HepG2 (cell line): Measurements from ENCODE around the gene ATP6V1G2.
"Not testable (repeated sequence)": the region's sequence is repeated elsewhere in the genome, so short reads cannot be mapped to it uniquely, and the experiment has no call there.

Experiments
- CREB3 ChIP-seq: sonication (generic); formaldehyde crosslinking; IDR thresholded peaks from 2 replicates; pipeline ENCODE4 v1.5.0; 2020; ENCODE audit warnings: missing genetic modification reagents
- CTCF ChIP-seq: sonication (generic); formaldehyde crosslinking; IDR thresholded peaks from 2 replicates; pipeline ENCODE4 v1.5.0; 2020; ENCODE audit warnings: mild to moderate bottlenecking, missing genetic modification reagents, moderate library complexity
- ETS1 ChIP-seq: sonication (generic); formaldehyde crosslinking; IDR thresholded peaks from 2 replicates; pipeline ENCODE4 v1.4.0; 2020; ENCODE audit warnings: missing genetic modification reagents
- MLXIP ChIP-seq: sonication (generic); formaldehyde crosslinking; IDR thresholded peaks from 2 replicates; pipeline ENCODE4 v1.9.0; 2021; ENCODE audit warnings: missing genetic modification reagents, borderline replicate concordance
- NFYC ChIP-seq: IDR thresholded peaks from 2 replicates; pipeline ENCODE4 v1.6.1; 2016; ENCODE audit warnings: missing genetic modification reagents, missing compliant biosample characterization
- NR2C2 ChIP-seq: sonication (generic); formaldehyde crosslinking; IDR thresholded peaks from 2 replicates; pipeline ENCODE4 v1.4.0; 2020; ENCODE audit warnings: missing genetic modification reagents, mild to moderate bottlenecking, moderate library complexity, borderline replicate concordance
- POLR2A ChIP-seq, 2 experiments: IDR thresholded peaks; 2 replicates each; pipeline ENCODE4 v1.6.1; 2011; ENCODE audit warnings: low read depth in 2 of 2, low read length in 2 of 2, mild to moderate bottlenecking in 1 of 2, moderate library complexity in 1 of 2; ENCODE audit not compliant: insufficient read depth in 1 of 2
- SIN3A ChIP-seq: IDR thresholded peaks from 2 replicates; pipeline ENCODE4 v1.6.1; 2011; ENCODE audit warnings: low read depth, mild to moderate bottlenecking, control low read depth, low read length, borderline replicate concordance
- SMC3 ChIP-seq: IDR thresholded peaks from 2 replicates; pipeline ENCODE4 v1.6.1; 2011; ENCODE audit warnings: low read length, improper control_type of control experiment
- SRSF9 ChIP-seq: fragments of 200-400 bp; formaldehyde crosslinking; IDR thresholded peaks from 2 replicates; pipeline ENCODE4 v1.6.1; 2018; ENCODE audit warnings: borderline replicate concordance, mild to moderate bottlenecking, low read depth, low read length; ENCODE audit not compliant: insufficient read depth, poor library complexity, severe bottlenecking
- ZBTB33 ChIP-seq: sonication (generic); formaldehyde crosslinking; IDR thresholded peaks from 2 replicates; pipeline ENCODE4 v1.4.0; 2020; ENCODE audit warnings: missing genetic modification reagents
- ZFP41 ChIP-seq: sonication (generic); formaldehyde crosslinking; IDR thresholded peaks from 2 replicates; pipeline ENCODE4 v1.4.0; 2020; ENCODE audit warnings: mild to moderate bottlenecking, missing genetic modification reagents, borderline replicate concordance
- ZNF883 ChIP-seq: sonication (generic); formaldehyde crosslinking; IDR thresholded peaks from 2 replicates; pipeline ENCODE4 v1.5.1; 2020; ENCODE audit warnings: mild to moderate bottlenecking, missing genetic modification reagents; ENCODE audit errors: not compliant biosample characterization

- TF ChIP-seq ZNF883 (CRISPR knock-in tag); ZFP41 (CRISPR knock-in tag); NFYC; MLXIP; POLR2A (IDR thresholded peaks at IDR 0.05; ENCODE audit: insufficient read depth in 1 of 2, low read depth in 2 of 2, low read length in 2 of 2); SIN3A; NR2C2 (CRISPR knock-in tag); ZBTB33 (CRISPR knock-in tag); ETS1 (CRISPR knock-in tag); SRSF9; CREB3 (CRISPR knock-in tag): not testable (repeated sequence)
- TF ChIP-seq SMC3, result peak; percentile 65
- peak; percentile 73 for TF ChIP-seq CTCF
Observed at GRCh38 chr6:31551371-31551770, 5.0 kb upstream of the ATP6V1G2 start.
